C4-2B (cell line): Measurements from ENCODE around the gene RHOG.
A peak's percentile ranks its signal among the peaks of the same experiment; 100 is the strongest.

Experiments used
- H3K27ac ChIP-seq: fragments of 450-650 bp; 2 replicates; pipeline ENCODE4 v1.5.1; 2017
- CTCF ChIP-seq: fragments of 450-650 bp; conservative IDR thresholded peaks from 2 replicates; pipeline ENCODE4 v1.5.1; 2017; ENCODE audit warnings: mild to moderate bottlenecking
- ZFX ChIP-seq: fragments of 450-650 bp; IDR thresholded peaks from 2 replicates; pipeline ENCODE4 v1.6.1; 2017

Gene RHOG

DNA sequence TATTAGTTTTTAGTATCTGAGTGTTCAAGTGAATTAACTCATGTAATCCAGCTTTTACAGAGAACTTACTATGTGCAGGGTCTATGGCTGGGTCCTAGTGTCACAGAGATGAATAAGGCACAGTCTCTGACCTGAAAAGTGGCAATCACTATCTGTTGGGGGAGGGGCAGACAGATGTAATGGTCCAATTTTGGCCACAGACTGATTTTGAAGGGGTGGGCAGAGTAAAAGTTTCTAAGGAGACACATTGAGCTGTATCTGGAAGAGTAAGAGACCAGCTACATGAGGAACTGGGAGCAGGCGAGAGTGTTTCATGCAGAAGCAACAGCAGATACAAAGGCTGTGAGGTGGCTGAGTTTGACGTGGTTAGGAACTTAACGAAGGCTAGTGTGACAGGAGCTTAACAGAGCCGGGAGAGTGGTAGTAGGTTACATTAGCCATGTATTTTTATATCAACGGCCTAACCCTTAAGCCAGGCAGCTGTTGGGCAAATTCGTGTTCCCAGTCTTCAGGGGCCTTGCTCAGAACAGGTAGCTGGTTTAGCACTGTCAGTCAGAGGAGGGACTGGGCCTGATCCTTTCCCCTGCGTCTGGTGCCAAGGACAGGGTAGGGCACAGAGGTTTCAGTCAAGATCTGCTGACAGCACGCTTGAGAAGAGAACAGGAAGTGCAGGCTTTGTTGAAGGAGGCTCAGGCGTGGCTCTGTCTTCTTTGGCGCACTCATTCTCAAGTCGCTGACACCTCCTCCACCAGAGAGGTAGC lies 13.3 kb upstream of the RHOG start:
- TF ChIP-seq ZFX (no peak), CTCF (no peak)
- H3K27ac ChIP-seq: peak overlapping the region; percentile 89

DNA sequence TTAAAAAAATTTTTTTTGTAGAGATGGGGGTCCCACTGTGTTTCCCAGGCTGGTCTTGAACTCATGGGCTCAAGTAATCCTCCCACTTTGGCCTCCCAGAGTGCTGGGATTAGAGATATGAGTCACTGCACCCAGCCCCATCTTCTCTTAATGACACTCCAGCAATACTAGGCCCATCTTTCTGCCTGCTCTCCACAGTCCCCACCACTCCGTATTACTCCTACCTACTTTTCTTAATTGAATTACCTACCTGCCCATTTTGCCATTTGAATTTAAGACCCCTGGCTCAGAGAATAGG lies 12.7 kb upstream of the RHOG start:
- TF ChIP-seq ZFX (no peak), CTCF (no peak)
- H3K27ac ChIP-seq: no peak overlapping the region

DNA sequence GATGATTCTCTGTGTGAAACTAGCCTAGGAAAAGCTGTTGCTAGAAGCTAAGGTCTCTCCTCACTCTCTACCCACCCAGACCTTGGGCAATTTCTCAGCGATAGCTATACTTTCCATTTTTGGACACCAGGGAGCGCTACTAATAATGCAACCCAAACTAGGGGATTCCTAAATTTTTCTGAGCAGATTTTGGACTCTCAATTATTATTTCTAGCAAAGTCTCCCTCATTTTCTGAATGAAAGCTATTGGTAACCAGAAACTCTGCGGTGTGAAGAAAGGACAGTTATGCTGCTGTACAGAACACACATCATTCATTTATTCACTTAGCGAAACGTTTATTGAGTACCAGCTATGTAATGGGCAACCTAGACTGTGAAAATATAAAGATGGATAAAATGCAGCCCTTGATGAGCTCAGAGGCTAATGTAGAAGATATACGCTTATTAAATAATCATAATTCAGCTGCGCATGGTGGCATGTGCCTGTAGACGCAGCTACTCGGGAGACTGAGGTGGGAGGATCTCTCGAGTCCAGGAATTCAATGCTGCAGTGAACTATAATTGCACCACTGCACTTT lies 8.6 kb upstream of the RHOG start:
- peak; percentile 87 for TF ChIP-seq CTCF
- no peak for TF ChIP-seq ZFX
- H3K27ac ChIP-seq: no peak overlapping the region

DNA sequence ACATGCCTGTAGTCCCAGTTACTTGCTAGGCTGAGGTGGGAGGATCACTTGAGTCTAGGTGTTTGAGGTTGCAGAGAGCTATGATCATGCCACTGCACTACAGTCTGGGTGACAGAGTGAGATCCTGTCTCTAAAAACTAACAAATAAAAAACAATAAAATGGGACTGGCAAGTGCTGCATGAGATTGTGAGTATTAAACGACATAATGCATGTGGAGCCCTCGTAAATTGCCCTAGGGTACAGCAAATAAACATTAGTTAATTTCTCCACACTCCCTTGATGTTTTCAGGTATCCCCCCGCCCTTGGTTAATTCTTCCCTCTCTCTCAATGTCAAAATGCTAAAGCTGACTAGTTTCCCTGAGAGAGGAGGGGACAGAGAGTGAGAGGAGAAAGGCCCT lies 4.9 kb upstream of the RHOG start:
- no peak overlapping the region for H3K27ac ChIP-seq
- no peak for TF ChIP-seq ZFX
- TF ChIP-seq CTCF: no peak

DNA sequence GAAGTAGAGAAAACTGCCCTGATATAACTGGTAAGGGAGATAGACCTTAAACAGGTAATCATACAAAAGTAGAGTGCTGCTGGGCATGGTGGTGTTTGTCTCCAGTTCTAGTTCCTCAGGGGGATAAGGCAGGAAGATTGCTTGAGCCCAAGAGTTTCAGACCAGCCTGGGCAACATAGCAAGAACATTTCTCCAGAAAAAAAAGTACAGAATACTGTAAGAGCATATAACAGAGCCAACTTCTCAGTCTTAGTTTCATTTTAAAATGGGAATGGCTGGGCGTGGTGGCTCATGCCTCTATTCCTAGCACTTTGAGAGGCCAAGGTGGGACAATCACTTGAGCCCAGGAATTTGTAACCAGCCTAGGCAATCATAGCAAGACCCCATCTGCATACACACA lies 4.5 kb upstream of the RHOG start:
- no peak overlapping the region for H3K27ac ChIP-seq
- no peak for TF ChIP-seq CTCF
- TF ChIP-seq ZFX: no peak

- TF ChIP-seq ZFX (no peak), CTCF (no peak)
- no peak overlapping the region for H3K27ac ChIP-seq
These were observed 2.6 kb upstream of the RHOG start for GRCh38 chr11:3843326-3843725.

DNA sequence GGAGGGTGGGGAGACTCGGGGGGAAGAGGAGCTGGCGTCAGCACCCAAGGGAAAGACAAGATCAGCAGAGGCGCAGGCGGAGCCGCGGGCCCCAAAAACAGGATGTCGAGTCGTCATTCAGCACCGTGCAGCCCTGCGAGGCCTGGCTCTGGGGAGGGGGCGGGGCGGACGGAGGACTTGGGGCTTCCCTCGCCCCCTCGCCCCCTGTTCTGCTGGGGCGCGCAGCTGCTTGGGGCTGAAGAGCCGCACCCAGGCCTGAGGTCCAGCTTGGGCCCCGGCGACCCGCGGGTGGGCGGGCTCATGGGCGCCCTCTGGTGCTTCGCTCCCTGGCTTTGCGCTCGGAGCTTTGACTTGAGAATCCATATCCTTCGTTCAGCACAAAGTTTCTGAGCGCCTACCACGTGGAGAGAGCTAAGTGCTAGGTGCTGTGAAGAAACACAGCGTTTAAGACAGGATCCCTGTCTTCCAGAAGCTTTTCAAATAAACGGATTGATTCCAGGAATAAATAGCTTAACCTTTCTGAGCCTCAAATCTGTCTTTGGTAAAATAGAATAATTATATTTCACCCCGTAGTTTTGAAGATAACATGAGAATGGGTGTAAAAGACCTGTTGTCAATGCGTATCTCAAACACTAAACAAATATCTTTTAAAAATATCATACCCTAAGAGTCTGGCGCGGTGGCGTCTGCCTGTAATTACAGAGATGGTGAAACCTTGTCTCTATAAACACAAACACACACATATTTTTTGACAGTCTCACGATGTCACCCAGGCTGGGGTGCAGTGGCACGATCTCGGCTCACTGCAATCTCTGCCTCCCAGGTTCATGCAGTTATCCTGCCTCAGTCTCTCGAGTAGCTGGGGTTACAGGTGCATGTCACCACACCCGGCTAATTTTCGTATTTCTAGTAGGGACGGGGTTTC lies 929 bp upstream of the RHOG start:
- H3K27ac ChIP-seq: peak overlapping the region; percentile 92
- peak; percentile 68 for TF ChIP-seq ZFX
- TF ChIP-seq CTCF: peak; percentile 95
